Right lobe of liver (tissue), 4 donors: ENCODE data around the gene TAGLN2.

Experiments
- POLR2A ChIP-seq: fragments of 450-650 bp; IDR thresholded peaks from one replicate; pipeline ENCODE4 v1.6.1; 2017; ENCODE audit warnings: antibody characterized with exemption, mild to moderate bottlenecking
- TF ChIP-seq, protein P1 (sequence below), 4 donors: fragments of 200-600 bp in 3 of 4; fragments of 450-650 bp in 1 of 4; IDR thresholded peaks; one replicate each; pipeline versions ENCODE4 v1.5.1 to v1.8.0; 2016 to 2022; ENCODE audit warnings: antibody characterized with exemption in 4 of 4, mild to moderate bottlenecking in 2 of 4
- donor health status: DM: no; HTN: no; CAD: no.
- donor health status: DM: no; HTN: no; CAD: no.
- donor health status: DM: no; HTN: yes; CAD: no.

DNA sequence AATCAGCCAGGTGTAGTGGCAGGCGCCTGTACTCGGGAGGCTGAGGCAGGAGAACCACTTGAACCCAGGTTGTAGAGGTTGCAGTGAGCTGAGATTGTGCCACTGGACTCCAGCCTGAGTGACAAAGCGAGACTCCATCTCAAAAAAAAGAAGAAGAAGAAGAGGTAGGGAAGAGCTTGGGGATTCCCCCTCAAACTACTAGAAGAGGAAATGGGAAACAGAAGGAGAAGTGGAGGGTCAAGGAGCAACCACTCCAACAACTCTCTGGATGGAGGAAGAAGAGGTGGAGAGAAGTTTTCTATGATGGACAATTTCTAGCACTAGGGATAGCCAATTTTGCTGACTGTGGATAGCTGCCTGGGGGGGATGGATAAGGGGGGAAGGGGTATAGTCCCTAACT is 43.6 kb upstream of the TAGLN2 start:
- TF ChIP-seq, protein P1, sequence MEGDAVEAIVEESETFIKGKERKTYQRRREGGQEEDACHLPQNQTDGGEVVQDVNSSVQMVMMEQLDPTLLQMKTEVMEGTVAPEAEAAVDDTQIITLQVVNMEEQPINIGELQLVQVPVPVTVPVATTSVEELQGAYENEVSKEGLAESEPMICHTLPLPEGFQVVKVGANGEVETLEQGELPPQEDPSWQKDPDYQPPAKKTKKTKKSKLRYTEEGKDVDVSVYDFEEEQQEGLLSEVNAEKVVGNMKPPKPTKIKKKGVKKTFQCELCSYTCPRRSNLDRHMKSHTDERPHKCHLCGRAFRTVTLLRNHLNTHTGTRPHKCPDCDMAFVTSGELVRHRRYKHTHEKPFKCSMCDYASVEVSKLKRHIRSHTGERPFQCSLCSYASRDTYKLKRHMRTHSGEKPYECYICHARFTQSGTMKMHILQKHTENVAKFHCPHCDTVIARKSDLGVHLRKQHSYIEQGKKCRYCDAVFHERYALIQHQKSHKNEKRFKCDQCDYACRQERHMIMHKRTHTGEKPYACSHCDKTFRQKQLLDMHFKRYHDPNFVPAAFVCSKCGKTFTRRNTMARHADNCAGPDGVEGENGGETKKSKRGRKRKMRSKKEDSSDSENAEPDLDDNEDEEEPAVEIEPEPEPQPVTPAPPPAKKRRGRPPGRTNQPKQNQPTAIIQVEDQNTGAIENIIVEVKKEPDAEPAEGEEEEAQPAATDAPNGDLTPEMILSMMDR (IDR thresholded peaks at IDR 0.05), result no peak
- TF ChIP-seq POLR2A, result no peak
